Activated T-helper 2 cell treated with anti-CD3 and anti-CD28 coated beads, Interferon-gamma antibody, Interleukin-2, Interleukin-4, amounts not matched to agents 10 μg/mL and 5 μg/mL and 100 μg/mL, durations not matched to agents 14 hours and 24 hours and 36 hours (primary cell): Measurements from ENCODE around the gene VPS26B. TPM values are rescaled to one million over a fixed set of nuclear protein-coding genes. Genes with fewer than 3 reads are reported as not detected.
"Not testable (repeated sequence)": the region's sequence is repeated elsewhere in the genome, so short reads cannot be mapped to it uniquely, and the experiment has no call there.

Experiments
- DNase-seq: peaks from one replicate; pipeline ENCODE4 v3.0.0; 2021; ENCODE audit warnings: low spot score
- H3K27ac Mint-ChIP-seq: one replicate; pipeline ENCODE4 v1.8.0; 2021; ENCODE audit warnings: mixed read lengths
- H3K27me3 Mint-ChIP-seq: one replicate; pipeline ENCODE4 v1.8.0; 2021; ENCODE audit warnings: low read depth, mixed read lengths
- H3K36me3 Mint-ChIP-seq: one replicate; pipeline ENCODE4 v1.8.0; 2021; ENCODE audit warnings: low read depth, mixed read lengths
- H3K4me1 Mint-ChIP-seq: one replicate; pipeline ENCODE4 v1.8.0; 2021; ENCODE audit warnings: low read depth, mixed read lengths
- H3K4me3 Mint-ChIP-seq: one replicate; pipeline ENCODE4 v1.8.0; 2021; ENCODE audit warnings: low read depth, mild to moderate bottlenecking, moderate library complexity, mixed read lengths
- H3K9me3 Mint-ChIP-seq: one replicate; pipeline ENCODE4 v1.8.0; 2021; ENCODE audit warnings: mixed read lengths
- intact Hi-C: fragments of 100-400 bp; cut with micrococcal nuclease; formaldehyde crosslinking; loops from one replicate; pipeline ENCODE4 v1.15.1; 2023
- total RNA-seq: library from RNA; stranded (reverse); gene quantifications from 2 replicates; pipeline ENCODE4 v1.2.3, GENCODE V29; 2022

Gene VPS26B
- total RNA-seq, 1 donor from 2014 or later: 41.7 TPM

DNA sequence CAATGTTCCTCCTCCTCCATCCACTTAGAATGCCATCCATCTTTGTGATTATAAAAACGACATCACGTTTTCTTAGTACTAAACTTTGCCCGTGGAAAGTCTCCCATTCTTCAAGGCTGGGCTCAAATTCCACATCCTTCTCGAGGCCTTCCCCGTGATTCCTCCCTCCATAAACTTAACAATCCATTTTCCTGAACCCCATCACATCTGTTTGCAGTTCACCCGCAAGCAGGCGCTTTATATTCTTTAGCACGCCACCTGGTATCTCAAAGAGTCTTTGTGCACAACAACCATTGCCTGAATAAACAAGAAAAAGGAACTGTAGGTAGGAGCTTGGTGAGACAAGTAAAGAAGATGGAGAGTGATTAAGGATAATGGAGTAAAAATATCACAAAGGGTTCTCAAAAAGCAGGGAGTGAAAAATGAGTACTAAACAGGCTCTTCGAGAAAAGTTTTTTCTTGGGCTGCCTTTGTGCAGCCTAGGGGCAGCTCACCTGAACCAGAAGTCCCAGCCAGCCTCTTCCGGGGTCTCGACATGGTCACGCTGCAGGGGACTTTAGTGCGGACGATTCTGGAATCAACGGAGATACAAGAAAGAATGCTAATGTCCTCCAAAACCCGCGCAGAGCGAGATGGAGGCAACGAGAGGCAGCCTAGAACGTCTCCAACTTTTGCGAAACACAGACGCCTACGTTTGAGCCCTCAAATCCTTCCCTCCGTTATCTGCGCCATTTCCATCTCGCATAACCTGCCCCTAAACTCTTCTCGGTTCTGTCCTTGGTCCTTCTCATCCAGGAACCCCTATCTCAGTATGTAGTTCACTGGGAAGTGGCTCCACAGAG is 28.1 kb downstream of the VPS26B start:
- Mint-ChIP-seq H3K9me3 (no peaks in the 10 kb centered on the region), H3K27me3 (no peaks in the 10 kb centered on the region), H3K4me3 (peak overlapping the region; percentile 99), H3K36me3 (peaks cover 28% of the 10 kb centered on the region), H3K4me1 (peaks cover 31% of the 10 kb centered on the region), H3K27ac (peak overlapping the region; percentile 85)
- DNase-seq: peak; percentile 30
- intact Hi-C loops: loop anchor here (1.0 to 10.0 kb wide), 4 partner anchors 23 to 79 kb away; partner anchors contain the start of genes GLB1L2 and VPS26B

DNA sequence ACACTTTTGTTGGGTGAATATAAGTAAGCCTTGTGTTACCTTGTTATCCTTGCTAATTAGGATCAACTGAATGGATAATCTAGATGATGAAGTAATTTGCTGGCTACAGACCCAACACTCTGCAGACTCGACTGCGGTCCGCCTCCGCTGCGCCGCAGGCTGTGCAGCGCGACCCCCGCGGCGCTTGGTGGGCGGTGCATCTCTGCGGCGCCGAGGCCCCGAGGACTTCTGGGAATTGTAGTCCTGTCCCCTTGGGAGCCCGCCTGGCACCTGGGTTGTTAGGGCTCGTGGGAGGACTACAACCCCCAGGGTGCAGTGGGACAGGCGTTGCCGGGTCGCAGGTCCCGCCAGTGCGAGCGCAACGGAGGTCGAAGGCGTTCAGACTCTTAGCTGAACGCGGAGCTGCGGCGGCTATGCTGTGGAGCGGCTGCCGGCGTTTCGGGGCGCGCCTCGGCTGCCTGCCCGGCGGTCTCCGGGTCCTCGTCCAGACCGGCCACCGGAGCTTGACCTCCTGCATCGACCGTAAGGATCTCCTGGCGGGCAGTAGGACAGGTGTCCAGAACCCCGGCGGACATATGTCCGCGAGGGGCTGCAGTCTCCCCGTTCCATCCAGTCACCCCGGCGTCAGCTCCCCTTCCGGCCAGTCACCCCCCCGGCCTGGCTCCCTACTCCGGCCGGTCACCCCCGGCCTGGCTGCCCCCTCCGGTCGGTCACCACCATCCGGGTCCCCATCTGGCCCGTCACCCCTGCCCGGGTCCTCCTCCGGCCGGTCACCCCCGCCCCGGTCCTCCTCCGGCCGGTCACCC is 28.9 kb downstream of the VPS26B start, which contains the start of the genes ACAD8 and THYN1:
Gene ACAD8 (plus strand): TSS at position 381 of the 806 bp plus-strand sequence. CDS start 33 bp downstream, at position 414.
Gene THYN1 (minus strand): TSS at position 165 of the 806 bp plus-strand sequence. CDS start 470 bp downstream, outside the sequence.
- Mint-ChIP-seq H3K27ac (peak within 1 kb of the TSS; percentile 85), H3K4me3 (peak within 1 kb of the TSS; percentile 99), H3K9me3 (no peaks in the 10 kb centered on the region), H3K27me3 (no peaks in the 10 kb centered on the region), H3K36me3 (peaks cover 27% of the 10 kb centered on the region), H3K4me1 (peaks cover 31% of the 10 kb centered on the region)
- peak; percentile 93 for DNase-seq
- intact Hi-C loops: loop anchor here (1.0 to 10.0 kb wide), 4 partner anchors 22 to 78 kb away; partner anchors contain the start of genes GLB1L2 and VPS26B

DNA sequence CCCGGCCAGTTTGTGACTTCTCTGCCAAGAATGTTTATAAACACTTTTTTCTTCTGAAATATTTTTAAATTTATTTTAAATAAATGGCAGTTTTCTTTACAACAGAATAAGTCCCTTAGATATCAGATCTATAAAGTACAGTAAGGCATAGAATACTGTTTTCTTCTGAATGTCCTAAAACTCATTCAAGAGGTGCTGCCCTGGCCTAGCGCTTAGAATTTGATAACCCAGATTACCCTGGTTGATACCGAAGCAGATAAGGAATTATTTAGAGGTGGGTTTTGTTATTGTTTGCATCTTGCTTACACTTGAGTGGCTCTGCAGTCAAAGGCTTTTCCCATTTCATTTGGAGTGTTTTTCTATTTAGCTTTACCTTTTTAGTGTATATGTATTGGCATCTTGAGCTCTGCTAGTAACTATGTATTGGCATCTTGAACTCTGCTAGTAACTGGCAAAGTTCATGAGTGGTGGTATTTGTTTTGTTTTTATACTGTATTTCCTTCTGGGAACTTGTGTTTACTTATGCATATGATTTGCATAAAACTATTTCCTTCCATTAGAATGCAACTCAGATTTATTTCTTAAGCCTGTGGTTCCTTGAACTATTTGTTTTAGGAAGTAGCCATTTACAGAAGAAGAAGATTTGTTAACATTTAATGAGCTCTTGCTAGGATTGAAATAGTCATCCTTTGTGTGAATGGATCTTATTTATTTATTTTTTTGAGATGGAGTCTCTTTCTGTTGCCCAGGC is 30.1 kb downstream of the VPS26B start:
- Mint-ChIP-seq H3K27ac (no peak overlapping the region), H3K4me1 (peaks cover 22% of the 10 kb centered on the region), H3K4me3 (peak overlapping the region; percentile 99), H3K27me3 (no peaks in the 10 kb centered on the region), H3K9me3 (no peaks in the 10 kb centered on the region), H3K36me3 (peaks cover 29% of the 10 kb centered on the region)
- DNase-seq: no peak
- intact Hi-C loops: loop anchor here (10.0 kb wide), 1 partner anchor 50 kb away; no protein-coding TSS in a partner anchor

DNA sequence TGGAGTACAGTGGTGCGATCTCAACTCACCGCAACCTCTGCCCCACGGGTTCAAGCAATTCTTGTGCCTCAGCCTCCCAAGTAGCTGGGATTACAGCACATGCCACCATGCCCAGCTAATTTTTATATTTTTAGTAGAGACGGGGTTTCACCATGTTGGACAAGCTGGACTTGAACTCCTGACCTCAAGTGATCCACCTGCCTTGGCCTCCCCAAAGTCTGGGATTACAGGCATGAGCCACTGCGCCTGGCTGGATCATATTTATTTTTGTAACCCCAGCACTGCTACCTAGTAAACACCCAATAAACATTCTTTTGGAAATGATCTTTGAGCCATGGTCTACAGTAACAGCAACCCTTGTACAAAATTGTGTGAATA is 30.7 kb downstream of the VPS26B start:
- not testable (repeated sequence) for H3K4me3 Mint-ChIP-seq, DNase-seq, H3K27me3 Mint-ChIP-seq, H3K9me3 Mint-ChIP-seq, H3K27ac Mint-ChIP-seq
- peaks cover 30% of the 10 kb centered on the region for H3K36me3 Mint-ChIP-seq
- peaks cover 27% of the 10 kb centered on the region for H3K4me1 Mint-ChIP-seq
- intact Hi-C loops: loop anchor here (10.0 kb wide), 1 partner anchor 50 kb away; no protein-coding TSS in a partner anchor

DNA sequence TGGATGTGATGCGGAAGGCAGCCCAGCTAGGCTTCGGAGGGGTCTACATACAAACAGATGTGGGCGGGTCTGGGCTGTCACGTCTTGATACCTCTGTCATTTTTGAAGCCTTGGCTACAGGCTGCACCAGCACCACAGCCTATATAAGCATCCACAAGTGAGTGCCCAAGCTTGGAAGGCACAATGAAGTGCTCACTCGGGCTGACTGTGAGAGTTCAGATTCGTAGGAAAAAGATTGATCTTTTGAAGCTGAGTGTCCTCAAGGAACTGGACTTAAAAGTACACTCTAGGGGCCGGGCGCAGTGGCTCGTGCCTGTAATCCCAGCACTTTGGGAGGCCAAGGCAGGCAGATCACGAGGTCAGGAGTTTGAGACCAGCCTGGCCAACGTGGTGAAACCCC is 32.6 kb downstream of the VPS26B start:
- H3K4me3 Mint-ChIP-seq: no peak overlapping the region
- no peak overlapping the region for H3K27ac Mint-ChIP-seq
- H3K27me3 Mint-ChIP-seq: no peaks in the 10 kb centered on the region
- intact Hi-C loops: loop anchor here (10.0 kb wide), 1 partner anchor 52 kb away; no protein-coding TSS in a partner anchor
- DNase-seq: no peak
- H3K9me3 Mint-ChIP-seq: no peaks in the 10 kb centered on the region
- peaks cover 35% of the 10 kb centered on the region for H3K36me3 Mint-ChIP-seq
- H3K4me1 Mint-ChIP-seq: peaks cover 34% of the 10 kb centered on the region

DNA sequence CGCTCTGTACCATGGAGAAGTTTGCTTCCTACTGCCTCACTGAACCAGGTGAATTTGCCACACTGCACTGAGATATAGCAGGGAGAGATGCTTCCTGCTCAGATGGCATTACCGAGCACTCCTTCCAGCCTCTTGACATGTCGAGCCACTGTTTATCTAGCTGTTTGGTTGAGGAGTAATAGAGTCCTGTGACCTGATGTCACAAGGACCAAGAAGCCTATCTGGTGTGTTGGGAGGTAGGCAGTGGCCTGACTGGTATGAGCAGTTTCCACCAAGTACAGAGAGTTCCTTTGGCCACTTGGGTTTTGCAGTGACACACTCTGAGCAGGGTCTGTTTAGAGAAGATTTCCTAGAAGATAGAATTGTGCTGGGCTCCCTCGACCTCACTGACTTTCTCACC is 34.1 kb downstream of the VPS26B start:
- DNase-seq: no peak
- Mint-ChIP-seq H3K27ac (no peak overlapping the region), H3K4me3 (no peak overlapping the region), H3K27me3 (no peaks in the 10 kb centered on the region), H3K36me3 (peaks cover 41% of the 10 kb centered on the region), H3K9me3 (no peaks in the 10 kb centered on the region), H3K4me1 (peaks cover 29% of the 10 kb centered on the region)
- intact Hi-C loops: loop anchor here (10.0 kb wide), 1 partner anchor 54 kb away; no protein-coding TSS in a partner anchor

DNA sequence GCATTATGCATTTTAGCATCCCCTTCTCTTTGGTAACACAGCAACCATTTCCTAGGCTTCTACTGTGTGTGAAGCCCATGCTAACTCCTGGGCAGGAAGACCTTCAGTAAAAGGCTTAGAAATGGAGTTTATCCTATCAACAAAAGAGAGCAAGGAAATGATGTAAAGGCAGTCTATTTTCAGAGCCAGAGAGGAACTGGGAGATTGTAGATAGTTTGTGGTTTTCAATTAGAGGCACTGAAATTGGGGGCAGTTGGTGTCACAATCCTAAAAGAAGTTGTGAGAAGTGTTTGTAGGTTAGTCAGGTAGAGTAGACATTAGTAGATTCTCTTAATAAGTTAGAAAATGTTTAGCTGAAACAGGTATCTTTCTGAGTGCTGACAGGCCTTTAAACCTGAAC is 36.0 kb downstream of the VPS26B start:
- H3K4me1 Mint-ChIP-seq: peaks cover 23% of the 10 kb centered on the region
- no peaks in the 10 kb centered on the region for H3K27me3 Mint-ChIP-seq
- H3K9me3 Mint-ChIP-seq: no peaks in the 10 kb centered on the region
- DNase-seq: no peak
- no peak overlapping the region for H3K4me3 Mint-ChIP-seq
- H3K27ac Mint-ChIP-seq: peak overlapping the region; percentile 40
- peaks cover 46% of the 10 kb centered on the region for H3K36me3 Mint-ChIP-seq
- intact Hi-C loops: no loop called here

DNA sequence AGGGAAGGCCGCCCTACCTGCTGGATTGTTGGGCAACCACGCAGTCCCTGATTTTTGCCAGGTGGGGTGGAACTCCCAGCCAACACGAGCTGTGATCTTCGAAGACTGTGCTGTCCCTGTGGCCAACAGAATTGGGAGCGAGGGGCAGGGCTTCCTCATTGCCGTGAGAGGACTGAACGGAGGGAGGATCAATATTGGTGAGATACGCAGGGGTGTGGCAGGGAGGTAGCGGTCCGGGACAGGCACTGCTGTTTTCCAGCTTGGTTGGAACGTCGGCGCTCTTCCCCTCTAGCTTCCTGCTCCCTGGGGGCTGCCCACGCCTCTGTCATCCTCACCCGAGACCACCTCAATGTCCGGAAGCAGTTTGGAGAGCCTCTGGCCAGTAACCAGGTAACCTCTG is 36.5 kb downstream of the VPS26B start:
- no peak for DNase-seq
- H3K4me1 Mint-ChIP-seq: peaks cover 23% of the 10 kb centered on the region
- no peaks in the 10 kb centered on the region for H3K9me3 Mint-ChIP-seq
- peaks cover 46% of the 10 kb centered on the region for H3K36me3 Mint-ChIP-seq
- intact Hi-C loops: no loop called here
- no peak overlapping the region for H3K4me3 Mint-ChIP-seq
- H3K27me3 Mint-ChIP-seq: no peaks in the 10 kb centered on the region
- H3K27ac Mint-ChIP-seq: no peak overlapping the region

DNA sequence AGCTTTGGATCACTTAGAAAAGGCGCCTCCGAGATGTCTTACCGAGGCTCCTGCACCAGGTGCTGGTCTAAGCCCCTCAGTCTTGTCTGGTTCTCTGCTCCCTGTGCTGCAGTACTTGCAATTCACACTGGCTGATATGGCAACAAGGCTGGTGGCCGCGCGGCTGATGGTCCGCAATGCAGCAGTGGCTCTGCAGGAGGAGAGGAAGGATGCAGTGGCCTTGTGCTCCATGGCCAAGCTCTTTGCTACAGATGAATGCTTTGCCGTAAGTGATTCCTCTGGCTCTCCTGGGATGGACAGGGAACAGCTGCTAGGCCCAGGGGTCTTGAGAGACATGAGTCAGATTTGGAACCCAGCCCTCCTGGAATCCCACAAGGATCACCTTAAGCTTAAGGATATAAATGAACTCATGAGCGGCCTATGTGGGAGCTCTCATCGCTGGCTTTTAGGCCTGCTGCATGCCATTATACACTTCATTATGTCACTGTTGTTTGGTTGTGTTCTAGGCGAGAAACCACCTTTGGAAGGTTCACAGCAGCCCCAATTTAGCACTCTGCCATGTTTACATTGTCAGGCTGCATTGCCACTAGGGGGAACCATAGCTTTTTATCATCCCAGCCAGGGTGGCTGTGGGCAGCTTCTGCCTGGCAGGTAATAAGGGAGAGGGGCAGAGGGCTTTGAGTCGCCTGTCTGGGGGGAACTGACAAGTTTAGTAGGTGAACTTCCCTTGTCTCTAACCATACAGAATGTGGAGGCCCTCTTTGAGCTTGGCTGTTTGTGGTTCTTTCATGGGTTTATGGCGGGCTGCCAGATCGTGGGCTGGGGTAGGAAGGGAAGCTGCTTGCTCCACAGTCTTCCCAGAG is 37.4 kb downstream of the VPS26B start:
- Mint-ChIP-seq H3K36me3 (peaks cover 52% of the 10 kb centered on the region), H3K4me1 (peaks cover 31% of the 10 kb centered on the region), H3K9me3 (no peaks in the 10 kb centered on the region), H3K27ac (no peak overlapping the region), H3K27me3 (no peaks in the 10 kb centered on the region), H3K4me3 (no peak overlapping the region)
- intact Hi-C loops: no loop called here
- peak; percentile 27 for DNase-seq

DNA sequence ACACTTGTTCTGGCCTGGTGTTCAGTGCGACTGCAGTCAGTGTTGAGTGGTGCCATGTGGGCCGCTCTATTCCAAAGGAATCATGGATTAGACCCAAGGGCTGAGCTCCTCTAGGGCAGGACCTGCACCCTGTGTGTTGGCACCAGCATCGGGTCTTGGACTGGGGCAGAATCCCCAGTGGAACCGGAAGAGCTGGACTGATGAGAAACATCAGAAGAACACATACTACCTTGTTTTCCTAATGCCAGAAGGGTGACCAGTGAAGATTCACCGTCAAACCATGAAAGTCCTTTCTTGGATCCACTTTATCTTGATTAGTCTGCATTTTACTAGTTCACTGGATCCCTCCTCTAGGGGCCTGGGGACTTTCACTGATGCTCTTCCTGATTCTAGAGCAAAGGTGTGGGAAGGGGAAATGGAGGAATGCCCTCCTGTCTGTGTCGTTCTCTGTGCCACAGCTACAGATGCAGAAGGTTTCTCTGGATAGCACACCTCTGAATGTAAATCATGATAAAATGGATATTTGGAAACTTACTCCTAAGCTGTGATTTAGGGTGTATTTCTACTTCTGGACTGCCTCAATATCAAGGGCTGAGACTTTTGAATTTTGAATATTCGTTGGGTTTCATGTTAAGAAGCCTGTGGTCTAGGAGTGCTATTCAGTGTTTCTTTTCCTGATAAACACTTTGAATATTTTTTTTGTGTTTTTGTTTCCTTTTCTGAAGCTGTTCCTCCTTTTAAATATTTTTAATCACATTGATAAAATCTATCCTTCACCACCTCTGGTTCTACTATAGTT is 40.7 kb downstream of the VPS26B start:
- H3K36me3 Mint-ChIP-seq: peaks cover 26% of the 10 kb centered on the region
- H3K4me3 Mint-ChIP-seq: no peak overlapping the region
- no peaks in the 10 kb centered on the region for H3K9me3 Mint-ChIP-seq
- peak overlapping the region; percentile 28 for H3K27ac Mint-ChIP-seq
- H3K4me1 Mint-ChIP-seq: peaks cover 39% of the 10 kb centered on the region
- H3K27me3 Mint-ChIP-seq: no peaks in the 10 kb centered on the region
- DNase-seq: no peak
- intact Hi-C loops: no loop called here

DNA sequence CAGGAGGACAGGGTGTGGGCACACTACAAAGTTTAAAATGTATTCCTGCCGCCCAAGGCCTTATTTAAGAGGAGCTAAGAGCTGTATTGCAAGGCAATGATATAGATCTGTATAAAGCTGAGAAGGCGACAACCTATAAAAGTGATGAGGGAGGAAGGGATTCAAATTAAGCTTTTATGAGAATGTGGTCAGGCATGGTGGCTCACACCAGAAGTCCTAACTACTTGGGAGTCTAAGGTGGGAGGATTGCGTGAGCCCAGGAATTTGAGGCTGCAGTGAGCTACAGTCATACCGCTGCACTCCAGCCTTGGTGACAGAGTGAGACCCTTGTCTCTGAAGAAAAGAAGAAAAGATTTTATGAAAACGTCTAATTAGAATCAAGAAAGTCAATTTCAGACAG is 42.0 kb downstream of the VPS26B start:
- DNase-seq: no peak
- Mint-ChIP-seq H3K27ac (no peak overlapping the region), H3K27me3 (no peaks in the 10 kb centered on the region), H3K4me3 (no peak overlapping the region), H3K9me3 (no peaks in the 10 kb centered on the region), H3K4me1 (peaks cover 44% of the 10 kb centered on the region), H3K36me3 (peaks cover 20% of the 10 kb centered on the region)
- intact Hi-C loops: no loop called here
